UCSD-AML1 (cell line): ENCODE data around the gene SMYD3.
A peak's percentile ranks its signal among the peaks of the same experiment; 100 is the strongest.
"Not testable (repeated sequence)": the region's sequence is repeated elsewhere in the genome, so short reads cannot be mapped to it uniquely, and the experiment has no call there.

Source experiments
- DNase-seq: peaks from one replicate; lab custom pipeline; 2025; ENCODE audit not compliant: unreplicated experiment; lab: John Stamatoyannopoulos, UW

SMYD3 gene

DNA sequence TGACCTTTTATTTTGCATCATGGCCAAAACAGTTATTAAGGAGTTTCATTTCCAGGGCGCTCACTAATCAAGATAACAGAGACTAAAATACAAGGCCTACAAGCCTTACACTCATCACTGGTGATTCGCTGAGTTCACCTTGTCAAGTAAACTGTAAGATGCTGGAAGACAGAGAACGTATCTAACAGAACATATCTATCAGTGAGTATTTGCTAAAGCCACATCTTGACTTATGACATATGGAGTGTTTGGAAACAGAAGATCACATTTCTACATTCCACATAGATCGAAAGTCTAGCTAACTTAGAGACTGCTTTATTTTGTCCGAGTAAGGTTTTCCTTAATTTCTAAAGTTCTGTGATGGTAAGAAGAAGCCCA lies 506.5 kb downstream of the SMYD3 start:
- DNase-seq: no peak

DNA sequence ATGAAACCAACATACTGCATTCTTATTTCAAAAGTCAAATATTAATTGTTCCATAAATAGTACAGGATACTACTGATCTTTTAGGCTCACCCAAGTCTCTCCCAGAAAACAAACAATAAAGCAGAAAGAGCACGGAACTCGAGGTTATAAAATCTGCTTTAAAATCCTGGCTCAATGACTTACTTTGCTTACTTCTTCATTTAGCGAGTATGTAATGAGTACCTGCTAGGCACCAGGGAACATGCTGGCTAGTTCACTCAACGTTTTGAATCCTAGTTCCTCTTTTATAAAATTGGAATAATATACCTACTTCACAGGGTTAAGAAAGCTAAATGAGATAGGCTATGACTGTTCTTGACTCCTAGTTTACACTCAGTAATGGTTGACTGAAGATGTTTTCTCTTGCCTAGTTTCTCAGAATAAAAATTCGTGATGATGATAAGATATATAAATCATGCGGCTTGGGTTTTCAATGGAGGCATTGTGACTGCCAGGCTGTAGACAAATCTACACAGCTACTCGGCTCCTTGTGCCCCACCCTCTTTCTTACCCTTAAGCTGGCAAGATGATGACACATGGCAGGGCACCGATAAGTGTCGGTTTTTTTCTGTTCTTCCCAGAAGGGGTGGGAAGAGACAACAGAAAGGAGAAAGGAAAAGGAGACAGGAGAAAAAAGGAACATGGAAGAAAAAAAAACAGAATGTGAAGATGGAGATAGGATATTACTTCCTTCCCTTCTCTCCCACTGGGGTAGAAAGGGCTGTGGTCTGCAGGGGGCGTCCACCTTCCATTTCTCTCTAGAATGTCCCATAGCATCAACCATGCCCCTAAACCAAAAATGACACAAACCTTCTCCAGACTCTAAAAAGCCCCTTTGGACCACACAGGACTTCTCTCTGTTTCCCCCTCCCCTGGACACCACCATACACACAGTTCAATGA lies 507.1 kb downstream of the SMYD3 start:
- no peak for DNase-seq

DNA sequence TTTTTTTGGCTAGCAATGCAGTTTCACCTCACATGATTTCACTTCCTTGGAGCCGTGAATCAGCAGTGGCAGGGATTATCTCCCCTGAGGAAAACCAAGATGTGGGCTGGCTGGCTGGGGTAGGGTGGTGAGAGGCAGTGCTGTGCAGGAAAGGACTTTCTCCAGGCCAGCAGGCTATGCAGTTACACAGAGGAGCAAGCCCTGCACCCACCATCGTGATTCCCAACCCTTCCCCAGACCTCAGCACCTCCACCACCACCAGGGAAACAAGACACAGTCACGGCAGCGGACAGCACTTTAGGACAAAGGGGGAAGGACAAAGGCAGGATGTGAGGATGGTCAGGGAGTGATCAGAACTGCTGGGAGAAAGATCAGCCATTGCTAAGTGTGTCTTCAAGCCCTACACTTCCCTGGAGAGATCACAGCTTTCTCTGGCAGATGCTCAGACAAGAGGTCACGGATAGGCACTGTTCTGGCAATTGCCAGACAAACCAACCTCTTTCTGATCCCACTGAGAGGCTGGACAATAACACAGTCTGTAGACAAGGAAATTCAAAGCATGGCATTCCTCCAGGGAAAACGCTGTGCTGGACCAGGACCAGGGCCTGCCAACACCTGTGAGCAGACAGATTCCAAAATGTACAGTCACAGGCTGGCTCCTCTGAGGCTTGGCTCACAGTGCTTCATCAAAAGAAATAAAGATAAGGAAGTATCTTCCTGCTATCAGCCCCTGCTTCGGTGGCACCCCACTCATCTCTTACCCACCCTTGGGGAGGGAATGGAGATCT lies 509.4 kb downstream of the SMYD3 start:
- DNase-seq: peak; percentile 39

DNA sequence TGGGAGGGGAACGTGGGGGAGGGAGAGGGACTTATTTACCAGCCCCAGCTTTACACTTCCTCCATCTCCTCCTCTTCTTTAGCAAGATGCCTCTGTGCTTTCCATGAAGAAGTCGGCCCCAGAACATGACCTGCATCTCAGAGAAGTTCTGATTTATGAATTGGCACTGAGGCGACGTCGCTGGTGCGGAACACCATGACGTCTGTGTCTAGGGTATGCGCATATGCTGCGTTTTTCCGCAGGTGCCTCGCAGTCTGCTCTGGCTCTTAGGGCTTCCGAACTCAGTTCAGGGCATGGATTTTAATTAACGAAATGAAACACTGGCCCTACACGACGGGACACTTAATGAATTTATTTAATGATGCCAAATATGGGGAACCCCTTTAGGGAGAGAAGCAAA lies 510.3 kb downstream of the SMYD3 start:
- DNase-seq: no peak

DNA sequence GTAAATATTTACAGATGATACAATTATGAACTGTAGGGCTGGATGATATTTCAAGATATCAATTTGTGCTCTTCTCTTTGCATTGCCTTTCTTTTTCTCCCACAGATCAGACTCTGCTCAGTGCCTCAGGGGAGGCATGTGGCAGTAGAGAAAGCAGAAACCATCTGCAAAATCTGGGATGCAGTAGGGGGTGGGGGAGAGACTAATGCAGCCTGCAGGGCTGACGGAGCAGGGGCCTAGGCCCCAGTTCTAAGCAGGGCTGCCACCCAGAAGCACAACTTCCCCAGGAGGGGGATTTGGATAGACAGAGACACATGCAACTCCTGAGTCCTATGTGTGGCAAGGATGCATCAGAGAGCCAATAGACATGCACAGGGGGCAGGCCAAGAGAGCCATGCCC lies 511.6 kb downstream of the SMYD3 start:
- no peak for DNase-seq

DNA sequence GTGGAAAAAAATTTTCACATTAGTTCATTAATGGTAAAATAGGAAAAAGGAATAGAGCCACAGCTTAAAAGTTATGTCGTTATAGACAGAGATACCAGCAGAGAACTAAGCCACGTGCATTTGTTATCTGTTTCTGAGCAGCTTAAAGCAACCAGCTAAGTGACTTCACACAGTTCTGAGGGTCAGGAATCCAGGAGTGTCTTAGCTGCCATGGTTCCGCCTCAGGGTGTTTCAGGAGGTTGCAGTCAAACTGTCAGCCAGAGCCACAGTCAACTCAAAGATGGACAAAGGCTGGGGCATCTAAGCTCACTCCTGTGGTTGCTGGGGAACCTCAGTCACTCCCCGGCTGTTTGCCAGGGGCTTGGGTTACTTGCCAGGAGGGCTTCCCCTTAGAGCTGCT lies 515.8 kb downstream of the SMYD3 start:
- DNase-seq: no peak

DNA sequence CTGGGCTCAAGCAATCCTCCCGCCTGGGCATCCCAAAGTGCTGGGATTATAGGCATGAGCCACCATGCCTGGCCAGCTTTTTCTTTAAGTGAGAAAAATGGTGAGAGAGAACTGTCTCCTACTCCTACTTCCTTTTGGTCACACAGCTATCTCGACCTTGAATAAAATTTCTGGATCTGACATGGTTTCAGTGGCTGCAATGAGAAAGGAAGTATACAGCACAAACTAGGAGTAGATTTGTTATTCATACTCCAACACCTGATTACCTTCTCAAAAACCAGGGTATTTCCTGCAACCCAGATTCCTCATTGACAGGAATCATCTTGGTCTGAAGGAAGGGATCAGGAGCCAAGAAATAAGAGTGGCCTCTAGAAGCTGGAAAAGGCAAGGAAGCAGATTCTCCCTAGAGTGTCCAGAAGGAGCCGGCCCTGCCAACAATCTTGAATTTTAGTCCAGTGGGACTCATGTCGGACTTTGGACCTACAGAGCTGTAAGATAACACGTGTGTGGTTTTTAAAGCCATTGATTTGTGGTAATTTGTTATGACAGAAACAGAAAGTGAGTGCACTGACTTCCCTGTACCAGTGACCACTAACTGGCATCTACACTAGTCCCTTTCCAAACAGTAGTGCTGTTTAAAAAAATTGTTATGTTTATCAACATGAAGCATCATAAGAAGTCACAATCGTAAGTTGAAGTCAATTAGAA lies 516.6 kb downstream of the SMYD3 start:
- no peak for DNase-seq

DNA sequence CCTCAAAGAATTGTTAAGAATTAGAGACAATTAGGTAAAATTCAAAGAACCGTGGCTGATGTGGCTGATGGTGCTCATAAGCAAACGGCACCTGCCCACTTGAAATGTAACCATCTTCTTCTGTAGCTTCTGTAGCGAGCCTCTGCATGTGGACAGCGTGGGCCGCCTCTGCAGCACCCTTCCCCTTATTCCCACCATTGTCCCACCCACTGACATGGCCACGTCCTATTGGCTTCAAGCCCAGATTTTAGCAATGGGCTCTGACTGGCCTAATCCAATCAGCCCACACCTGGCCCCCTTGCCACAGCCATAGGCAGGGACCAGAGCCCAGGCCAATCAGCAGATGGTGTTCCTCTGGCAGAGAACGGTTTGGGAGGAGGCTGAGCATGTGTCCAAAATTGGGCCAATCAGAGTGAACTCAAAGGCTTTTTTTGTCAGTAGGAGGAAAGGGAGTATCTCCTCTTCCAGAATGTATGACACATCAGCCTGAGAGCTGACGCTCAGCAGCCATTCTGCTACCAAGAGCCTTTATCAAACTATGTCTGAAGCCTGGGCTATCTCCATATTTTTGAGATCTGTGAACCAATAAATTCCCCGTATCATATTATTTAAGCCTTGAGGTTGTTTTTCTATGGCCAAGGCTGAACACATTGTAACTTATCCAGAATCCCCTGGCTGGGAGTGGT lies 518.5 kb downstream of the SMYD3 start:
- DNase-seq: no peak

DNA sequence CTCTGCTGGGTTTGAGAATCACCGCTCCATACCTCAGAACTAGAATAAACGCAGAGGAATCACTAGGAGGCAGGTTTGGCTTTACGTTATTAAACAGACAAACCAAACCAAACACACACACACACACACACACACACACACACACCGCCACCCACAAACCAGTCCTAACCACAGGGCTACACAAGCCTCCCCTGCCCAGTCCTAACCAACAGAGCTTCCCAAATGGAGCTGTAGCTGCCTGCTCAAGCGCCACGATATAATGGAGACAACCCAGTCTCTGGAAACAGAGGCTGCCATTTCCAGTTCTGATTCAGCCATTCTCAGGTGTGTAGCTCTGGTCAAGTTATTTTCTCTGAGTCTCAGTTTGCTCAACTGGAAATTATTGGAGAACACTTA lies 519.1 kb downstream of the SMYD3 start:
- DNase-seq: no peak

DNA sequence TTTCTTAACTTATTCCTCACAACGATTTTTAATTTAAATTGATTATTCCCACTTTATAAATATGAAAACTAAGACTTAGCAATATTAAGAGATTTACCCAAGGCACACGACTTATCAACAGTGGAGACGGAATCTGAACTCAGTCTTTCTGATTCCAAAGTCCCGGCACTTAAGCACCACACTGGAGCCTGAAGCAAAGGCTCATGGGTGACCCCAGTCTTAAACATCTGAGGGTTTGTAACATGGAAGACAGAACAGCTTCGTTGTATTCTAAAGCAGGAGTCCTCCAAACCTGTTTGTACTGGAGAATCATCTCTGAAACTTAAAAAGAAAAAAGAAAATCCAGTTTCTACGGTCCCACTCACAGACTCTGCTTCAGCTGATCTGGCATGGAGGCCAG lies 519.5 kb downstream of the SMYD3 start:
- no peak for DNase-seq

DNA sequence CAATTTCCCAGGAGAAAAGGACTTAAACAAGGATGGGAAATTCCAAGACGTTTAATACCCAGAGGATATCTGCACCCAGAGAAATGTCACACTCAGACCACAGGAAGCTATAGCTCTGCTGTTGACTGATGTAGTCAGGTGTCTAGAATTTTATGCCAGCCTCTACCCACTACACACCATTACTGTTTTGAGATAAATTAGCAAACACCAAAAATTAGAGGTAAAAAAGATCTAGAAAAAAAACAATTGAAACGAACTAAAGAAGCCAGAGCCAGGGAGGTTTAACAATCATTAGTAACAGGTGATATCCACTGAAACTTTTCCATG lies 519.9 kb downstream of the SMYD3 start:
- DNase-seq: no peak

DNA sequence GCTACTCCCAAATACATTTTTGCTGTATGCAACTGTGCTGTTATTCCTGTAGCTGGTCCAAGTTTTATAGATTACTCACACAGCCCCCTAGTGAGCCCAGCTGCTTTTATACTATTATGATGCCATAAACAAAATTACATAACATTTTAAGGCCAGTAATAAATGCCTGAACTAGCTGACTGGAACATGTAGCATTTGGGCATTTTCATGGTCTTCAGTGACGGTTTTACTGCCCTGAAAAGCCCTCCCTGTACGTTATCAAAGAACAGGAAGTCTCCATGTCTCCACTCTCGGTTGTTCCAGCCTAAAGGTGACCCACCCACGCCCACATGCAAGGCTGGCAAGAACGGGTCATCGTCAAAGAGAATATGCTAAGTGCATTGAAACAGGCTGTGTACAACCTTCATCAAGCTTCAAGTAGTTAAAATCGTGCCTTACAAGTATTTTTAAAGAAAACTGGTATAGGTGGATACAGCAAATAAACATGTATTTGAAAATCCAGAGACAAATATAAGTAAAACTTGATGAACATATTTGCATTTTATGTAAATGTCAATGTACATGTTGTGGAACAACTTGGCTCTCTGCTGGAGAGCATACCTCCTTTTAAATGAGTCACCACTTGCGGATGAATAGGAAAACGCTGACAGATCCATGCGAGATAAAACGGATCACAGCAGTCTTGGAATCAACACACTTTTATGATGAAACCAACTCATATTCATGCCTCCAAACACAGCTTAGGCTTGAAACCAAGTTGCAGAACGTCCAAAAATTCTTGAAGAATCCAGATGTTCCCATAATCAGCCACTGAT lies 520.5 kb downstream of the SMYD3 start:
- no peak for DNase-seq

DNA sequence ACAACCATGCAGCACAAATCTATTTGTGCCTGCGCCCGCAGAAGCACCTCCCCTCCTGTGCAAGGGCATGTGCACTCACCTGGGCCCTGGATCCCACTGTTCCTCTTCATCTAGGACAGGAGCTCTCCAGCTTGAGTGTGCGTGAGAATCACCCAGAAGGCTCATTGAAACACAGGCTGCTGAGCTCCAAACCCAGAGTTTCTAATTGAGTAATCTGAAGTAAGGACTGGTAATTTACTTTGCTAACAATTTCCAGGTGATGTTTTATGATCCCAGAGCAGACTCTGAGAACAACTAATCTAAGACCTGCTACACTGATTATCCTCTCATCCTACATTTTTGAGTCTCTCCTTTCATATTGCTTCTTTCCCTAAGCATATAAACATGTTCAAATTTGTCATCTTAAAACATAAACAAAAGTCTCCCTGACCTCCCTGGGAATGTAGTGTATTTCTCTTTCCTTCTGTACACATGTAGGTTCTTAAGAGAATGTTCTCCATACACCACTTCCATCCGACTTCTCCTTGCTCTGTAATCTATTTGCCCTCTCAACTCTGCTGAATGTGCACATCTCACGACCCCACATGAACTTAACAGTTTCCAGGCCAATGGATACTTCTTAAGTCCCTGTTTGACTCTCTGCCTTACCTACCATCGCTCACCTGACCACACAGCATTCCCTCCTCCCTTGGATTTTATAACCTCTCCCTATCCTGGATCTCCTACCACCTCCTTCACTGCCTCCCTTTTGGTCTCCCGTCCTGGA lies 522.5 kb downstream of the SMYD3 start:
- DNase-seq: no peak

DNA sequence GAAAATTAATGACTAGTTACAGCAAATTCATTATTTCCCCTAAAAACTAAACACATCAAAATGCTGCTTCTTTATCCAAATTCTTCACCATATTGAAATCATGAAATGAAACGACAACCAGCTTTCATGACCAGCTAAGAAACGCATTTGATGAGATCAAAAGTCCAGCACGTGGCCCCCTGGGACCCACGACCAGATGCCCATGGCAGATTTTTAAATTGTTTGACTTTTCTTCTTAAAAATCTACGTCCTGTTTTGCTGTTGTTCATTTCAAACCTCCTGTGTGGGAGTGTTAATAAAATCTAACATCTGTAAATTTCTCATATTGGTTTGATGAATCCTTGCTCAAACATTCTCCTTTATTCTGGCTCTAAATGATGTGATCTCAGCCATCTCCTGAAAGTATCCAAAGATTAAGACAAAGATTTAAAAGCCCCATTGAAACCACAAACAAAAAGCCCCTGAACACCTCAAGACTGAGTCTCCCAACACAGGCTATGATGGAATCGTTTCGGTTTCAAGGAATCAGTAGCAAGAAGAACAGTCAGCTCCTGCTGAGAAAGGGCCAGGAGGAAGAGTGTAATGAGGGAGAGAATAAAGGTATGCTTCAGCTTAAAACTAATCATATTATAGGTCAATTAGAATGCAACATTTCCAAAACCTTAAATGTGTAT lies 523.6 kb downstream of the SMYD3 start:
- no peak for DNase-seq

DNA sequence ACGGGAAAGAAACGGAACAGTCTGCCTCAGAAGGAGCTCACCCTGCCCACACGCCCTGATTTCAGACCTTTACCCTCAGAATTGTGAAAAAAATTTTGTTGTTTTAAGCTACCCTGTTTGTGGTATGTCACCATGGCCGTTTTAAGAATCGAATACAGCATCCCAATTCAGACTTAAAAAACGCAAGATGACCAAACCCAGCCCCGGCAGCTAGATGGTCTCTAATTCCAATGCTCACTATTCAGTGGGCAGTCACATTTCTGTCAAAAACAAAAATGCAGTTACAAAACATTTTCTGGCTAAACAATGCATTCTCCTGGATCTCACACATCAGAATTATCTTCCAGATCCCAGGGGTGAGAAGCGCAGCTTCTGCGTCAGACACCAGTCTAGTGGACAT lies 527.5 kb downstream of the SMYD3 start:
- no peak for DNase-seq

DNA sequence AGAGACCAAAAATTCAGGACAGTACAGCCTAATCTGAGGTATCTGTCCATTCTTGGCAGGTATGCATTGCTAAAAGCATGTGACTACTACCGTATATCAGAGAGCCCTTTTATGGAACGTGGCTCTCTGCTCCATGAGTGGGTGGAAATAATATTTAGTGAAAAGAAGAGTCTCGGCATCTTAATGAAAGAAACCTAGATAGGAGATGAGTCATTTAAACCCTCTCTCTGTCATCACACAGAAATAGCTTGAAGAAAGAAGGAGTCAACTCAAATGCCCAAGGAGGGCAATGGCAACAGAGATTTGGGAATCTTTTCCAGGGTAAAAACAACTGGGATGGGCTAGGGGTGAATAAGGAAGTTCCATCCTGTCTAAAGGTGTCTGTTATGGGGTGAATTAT lies 528.2 kb downstream of the SMYD3 start:
- no peak for DNase-seq

DNA sequence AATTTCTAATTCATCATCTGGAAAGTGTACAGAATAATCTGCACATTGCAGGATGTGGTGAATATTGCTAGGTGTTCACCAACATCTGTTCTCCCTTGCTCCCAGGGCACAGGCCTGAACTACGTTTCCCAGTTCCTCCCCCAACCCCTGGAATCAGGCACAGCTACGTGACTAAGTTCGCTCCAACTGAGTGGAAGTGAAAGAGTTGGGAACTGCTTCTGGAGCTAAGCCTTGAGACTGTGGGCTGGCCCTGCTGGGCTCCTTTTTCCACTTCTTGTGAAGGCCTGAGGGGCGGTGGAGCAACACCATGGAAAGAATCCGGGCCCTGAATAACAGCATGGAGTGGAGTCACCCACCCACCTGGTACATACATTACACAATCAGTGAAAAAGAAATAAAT lies 534.6 kb downstream of the SMYD3 start:
- DNase-seq: no peak

DNA sequence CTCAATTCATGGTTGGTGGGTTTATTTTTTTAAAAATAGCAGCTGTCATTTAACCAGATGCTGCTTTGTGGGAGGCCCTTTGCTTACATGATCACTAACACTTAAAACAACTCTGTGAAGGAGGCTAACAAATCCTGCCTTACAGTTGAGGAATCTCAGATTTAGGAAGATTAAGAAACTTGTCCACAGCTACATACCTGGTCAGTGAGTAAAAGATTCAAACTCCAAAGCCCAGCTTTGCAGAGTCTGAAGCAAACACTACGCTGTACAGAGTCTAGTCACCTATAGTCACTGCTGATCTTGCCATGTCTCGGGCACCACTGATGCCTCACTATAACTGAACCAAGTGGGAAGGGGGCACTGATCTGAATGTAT lies 535.4 kb downstream of the SMYD3 start:
- no peak for DNase-seq

DNA sequence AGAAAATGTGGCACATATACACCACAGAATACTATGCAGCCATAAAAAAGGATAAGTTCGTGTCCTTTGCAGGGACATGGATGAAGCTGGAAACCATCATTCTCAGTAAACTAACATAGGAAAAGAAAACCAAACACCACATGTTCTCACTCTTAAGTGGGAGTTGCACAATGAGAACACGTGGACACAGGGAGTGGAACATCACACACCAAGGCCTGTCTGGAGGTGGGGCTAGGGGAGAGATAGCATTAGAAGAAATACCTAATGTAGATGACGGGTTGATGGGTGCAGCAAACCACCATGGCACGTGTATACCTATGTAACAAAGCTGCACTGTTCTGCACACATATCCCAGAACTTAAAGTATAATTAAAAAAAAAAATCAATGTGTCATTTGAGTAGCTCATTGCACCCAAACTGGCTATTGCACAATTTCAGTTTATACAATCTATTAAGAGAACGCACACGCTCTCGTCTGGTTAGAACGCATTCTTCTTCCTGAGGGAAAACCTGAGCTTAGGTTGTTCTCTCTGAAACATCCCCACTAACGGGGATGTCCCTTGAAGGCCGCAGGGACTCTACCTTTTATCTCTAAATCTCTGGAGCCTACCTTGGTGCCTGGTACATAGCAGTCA lies 535.9 kb downstream of the SMYD3 start:
- not testable (repeated sequence) for DNase-seq
